HG03378 (cell line): ENCODE data around the gene PAQR4.

Source experiments
- ATAC-seq: cut with Tn5 transposase; IDR thresholded peaks from one replicate; pipeline ENCODE4 v1.9.1; 2021; ENCODE audit warnings: mild to moderate bottlenecking, moderate library complexity; ENCODE audit not compliant: unreplicated experiment

PAQR4 gene

DNA sequence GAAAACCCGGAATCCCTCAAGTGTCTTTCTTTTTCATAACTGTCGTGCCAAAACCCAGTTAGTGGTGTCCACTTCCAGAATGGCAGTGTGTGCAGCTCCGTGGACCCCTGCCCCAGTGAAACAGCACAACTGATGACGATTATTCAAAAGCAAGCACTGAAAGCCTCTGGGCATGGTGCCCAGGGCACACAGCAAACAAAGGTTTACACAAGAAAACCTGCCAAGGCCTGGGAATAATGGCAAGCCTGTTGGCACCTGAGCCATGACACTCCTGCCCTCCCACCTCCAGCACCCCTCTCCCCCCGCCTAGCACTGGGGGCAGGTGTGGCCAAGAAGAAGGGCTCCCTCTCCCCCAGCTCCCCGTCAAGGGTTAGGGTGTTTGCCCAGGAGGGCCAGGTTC is 8.3 kb downstream of the PAQR4 start:
- no peak for ATAC-seq

DNA sequence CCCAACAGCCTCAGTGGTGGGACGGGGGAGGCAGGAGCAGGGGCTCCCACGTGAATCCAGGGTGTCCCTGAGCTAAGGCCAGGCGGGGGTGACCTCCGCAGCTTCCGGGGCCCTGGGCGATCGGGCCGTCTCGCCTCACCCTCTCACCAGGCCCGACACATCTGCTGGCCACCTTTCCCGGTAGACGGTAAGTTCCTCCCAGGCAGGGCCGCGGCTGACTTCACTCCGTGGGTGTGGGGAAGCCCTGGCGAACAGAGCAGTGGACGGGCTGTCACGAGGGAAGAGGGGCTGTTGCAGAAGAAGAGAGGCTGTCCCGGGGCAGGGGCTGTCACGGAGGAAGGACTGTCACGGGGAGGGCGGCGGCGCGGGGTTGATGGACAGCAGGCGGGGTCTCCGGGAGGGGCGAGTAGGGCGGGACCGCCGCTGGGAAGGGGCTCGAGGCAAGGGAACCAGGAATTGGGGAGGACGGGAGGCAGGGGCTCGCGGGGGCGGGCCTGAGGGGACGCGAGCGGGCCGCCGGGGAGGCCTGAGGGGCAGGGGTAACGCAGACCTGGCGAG is 10.6 kb downstream of the PAQR4 start:
- ATAC-seq = no peak

DNA sequence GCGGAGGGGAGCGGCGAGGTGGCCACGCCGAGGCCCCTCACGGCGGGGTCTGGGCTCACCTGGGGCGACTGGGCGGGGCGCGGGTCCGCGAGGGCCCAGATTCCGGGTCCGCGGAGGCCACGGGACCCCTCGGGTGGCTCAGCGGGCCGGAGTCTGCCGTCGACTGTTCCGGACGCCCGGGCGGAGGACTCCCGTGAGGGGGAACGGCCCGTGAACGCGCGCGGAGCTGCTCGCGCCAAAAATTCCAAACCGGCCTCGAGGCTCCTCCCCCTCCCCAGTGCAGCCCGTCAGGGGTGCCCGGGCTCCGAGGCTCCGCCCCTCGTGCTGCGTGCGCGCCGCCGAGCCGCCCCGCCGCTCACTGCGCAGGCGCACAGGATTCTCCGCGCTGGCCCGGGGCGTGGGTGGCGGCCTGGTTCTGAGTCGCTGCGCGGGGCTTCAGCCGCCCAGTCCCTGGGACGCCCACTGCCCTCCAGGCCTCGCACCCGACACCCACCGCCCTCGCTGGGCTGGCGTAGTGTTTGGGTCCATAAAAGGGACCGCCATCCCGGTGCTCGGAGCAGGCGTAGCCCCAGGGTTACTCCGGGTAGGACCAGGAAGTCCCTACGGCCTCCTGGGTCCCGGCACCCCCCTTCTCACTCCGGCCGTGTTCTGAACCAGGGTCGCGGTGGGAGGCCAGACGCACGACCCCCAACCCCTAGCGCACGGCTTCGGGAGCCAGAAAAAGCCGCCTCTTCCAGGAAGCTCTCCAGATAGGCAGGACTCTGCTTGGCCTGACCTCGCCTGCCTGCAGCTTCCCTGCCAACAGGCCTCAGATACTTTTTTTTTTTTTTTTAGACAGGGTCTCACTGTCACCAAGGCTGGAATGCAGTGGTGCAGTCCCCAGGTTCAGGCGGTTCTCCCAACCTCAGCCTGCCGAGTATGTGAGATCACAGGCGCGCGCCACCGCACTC is 11.4 kb downstream of the PAQR4 start, which contains the start of gene PKMYT1:
Gene PKMYT1 (minus strand): TSS at position 220 of the 950 bp plus-strand sequence. CDS start 789 bp downstream, outside the sequence.
- peak; percentile 53 for ATAC-seq

DNA sequence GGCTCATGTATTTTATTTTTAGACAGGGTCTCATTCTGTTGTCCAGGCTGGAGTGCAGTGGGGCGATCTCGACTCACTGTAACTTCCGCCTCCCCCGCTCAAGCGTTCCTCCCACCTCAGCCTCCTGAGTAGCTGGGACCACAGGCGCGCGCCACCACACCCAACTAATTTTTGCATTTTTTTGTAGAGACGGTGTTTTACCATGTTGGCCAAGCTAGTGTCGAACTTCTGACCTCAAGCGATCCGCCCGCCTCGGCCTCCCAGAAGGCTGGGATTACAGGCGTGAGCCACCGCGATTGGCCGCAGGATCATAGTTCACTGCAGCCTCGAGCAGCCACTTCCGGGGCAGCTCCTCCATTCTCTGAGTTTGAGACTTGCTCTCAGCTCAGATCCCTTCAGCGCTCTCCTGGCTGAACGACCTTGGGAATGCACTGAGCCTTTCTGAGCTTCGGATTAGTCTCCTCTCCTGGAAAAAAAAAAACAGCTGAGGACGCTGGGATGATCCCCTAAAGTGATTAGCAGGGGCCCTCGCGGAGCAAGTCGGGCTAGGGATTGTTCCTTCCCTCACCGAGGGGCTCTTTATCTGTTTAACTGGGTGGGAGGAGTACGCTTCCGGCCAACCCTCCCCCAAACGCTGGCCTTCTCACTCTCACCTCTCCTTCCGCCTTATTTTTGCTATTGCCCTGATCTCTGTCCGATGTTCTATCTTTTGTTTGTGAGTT is 12.2 kb downstream of the PAQR4 start:
- no peak for ATAC-seq

DNA sequence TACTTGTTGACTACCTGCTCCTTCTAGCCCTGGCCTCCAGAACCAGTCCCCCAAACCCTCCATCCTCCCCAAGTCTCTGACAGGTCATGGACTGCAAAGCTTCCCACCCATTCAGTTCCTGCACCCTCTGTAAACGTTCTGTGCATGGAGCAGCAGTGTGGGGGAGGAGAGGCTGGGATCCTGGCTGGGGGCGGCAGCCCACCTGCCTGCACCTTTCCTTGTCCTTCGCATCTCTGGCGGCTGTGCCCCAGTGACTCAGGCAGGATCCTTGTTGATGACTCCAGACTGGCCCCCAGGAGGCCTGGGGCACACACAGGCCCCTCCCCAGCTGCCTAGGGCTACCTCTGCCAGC is 12.7 kb downstream of the PAQR4 start:
- no peak for ATAC-seq

DNA sequence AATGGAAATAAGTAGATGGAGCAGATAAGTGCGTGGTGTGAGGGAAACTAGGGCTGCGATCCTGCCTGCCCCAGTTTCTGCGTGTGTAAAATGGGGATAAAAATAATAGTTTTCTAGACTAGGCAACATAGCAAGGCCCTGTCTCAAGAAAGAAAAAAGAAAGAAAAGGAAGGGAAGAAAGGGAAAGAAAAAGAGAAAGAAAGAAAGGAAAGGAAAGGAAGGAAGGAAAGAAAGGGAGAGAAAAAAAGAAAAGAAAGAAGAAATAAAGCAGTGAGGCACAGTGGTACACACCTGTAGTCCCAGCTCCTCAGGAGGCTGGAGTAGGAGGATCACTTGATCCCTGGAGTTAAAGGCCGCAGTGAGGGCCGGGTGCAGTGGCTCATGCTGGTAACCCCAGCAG is 13.3 kb downstream of the PAQR4 start:
- ATAC-seq = no peak

DNA sequence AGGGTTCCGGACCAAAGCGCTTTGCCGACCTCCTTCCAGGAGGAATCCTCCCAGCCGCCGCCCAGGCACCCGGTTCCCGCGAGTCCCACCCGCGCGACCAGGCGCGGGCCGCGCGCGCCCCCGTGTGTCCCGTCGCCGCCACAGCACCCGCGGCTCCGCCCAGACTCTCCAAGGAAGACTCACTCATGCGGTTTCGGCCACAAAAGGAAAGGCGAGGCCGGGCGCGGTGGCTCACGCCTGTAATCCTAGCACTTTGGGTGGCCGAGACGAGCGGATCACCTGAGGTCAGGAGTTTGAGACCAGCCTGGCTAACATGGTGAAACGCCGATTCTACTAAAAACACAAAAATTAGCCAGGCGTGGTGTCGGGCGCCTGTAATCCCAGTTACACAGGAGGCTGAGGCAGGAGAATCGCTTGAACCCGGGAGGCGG is 14.6 kb downstream of the PAQR4 start:
- no peak for ATAC-seq

DNA sequence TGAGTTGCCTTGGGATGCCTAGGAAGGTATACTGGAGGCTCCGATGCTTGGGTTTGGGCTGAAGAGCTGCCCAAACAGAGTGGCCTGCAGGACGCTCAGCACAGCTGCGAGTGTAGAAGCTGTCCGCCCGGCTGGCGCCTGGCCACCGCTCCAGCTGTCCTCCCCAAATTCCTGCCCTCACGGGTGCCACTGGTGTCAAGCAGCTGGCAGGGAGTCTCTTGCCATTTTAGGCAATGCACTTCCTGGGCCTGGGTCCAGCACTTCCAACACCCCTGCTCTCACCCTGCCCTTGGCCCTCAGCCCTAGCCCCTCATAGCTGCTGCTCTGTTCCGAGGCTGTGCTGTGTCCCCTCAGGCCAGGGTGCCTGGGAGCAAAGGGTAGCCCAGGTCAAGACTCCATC is 16.3 kb downstream of the PAQR4 start:
- ATAC-seq = no peak

DNA sequence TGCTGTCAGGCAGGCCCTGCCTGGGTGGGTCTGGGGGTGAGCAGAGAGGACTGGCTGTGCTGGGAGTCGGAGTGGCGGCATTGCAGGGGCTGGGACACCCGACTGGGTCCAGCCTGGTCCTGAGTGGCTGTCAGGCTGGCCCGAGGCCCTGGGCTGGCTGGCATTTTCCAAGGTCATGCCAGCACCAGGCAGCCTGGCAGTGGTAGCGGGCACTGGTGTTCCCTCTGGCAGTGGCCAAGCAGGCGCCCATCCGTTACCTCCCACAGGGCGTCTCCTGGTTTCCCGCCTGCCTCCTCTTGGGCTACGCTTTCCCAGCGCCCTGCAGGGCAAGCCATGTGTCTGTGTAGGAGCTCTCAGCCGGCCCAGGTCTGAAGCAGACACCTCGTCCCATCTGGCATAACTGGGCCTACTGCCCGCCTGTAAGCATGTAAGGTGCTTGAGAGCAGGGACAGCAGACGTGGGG is 16.8 kb downstream of the PAQR4 start:
- no peak for ATAC-seq

DNA sequence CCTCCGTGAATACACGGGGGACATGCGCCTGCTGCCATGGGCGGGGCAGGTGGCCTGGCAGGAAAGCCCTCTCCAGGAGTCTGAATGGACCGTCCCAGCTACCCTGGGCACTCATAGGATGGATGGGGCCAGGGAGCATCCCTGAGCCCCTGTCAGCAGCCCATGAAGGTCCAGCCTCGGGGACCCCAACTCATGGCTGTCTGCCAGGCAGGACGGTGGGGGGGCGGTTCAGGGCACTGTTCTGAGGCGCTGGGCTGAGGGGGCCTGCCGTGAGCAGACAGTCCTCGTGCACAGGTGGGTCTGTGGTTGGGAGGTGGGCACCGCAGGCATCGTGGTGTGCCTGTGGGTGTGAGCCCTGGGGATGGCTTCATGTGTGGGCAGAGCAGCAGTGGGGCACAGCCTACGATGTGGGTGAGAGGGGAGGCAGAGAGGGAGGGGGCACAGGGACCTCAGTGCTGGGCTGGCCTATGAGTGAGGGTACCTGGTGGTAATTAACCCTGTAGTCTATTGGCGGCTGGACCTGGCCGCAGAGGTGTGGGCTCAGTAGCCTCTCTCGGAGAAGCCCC is 17.6 kb downstream of the PAQR4 start:
- ATAC-seq = no peak

DNA sequence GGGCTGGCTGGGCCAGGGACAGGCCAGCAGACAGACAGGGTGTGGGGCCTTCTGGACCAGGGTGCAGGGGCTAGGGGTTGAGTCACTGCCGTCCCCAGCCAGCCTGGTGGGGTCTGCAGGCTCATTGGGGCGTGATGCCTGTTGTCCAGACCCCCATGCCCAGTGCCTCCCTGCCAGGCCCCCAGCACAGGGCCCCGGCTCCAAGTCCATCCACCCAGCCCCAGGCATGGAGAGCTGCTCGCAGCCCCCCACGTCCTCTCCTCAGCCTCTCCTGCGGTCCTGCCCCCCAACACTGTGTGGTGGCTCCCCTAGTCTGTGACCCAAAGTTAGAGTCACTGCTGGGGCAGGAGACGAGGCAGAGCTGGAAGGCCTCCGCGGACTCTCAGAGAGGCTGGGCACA is 18.1 kb downstream of the PAQR4 start:
- ATAC-seq = no peak

DNA sequence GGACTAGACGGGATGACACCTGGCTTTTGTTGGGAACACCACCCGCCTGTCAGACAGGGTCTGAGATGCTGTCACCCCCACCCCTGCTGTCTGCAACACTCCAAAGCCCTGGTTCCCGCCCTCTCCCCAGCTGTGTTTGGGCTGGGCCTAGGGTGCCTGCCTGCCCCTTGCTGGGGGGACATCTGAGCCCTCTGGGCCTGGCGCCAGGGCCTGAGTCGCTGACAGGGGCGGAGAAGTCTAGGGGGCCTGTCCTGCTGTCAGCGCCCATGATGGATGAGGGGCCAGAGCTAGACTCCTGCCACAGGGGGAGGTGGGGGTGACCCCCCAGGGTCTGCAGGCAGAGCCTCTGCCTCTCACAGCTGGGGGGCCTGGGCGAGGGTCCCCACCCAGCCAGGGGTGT is 18.7 kb downstream of the PAQR4 start:
- no peak for ATAC-seq

DNA sequence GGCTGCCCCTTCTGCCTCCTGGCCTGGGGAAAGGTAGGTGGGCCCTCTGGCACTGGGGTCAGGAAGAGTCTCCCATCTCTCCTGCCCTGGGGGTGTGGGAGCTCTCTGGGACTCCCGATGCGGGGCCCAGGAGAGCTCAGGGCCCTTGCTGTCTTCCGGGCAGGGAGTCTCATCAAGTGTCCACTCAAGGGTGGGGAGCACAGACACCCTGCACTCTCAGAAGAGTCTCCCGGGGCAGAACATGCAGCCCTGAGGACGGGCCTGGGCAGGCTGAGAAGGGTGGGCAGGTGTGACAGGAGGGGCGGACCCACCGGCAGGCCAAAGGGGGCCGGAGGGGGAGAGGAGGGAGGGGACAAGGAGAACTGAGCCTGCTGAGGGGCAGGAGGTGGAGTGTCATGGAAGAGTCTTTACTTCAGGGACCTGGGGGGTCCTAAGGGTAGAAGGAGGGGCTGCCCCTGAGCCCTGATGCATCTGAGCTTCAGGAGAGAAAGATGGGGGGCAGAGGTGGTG is 19.5 kb downstream of the PAQR4 start:
- no peak for ATAC-seq

DNA sequence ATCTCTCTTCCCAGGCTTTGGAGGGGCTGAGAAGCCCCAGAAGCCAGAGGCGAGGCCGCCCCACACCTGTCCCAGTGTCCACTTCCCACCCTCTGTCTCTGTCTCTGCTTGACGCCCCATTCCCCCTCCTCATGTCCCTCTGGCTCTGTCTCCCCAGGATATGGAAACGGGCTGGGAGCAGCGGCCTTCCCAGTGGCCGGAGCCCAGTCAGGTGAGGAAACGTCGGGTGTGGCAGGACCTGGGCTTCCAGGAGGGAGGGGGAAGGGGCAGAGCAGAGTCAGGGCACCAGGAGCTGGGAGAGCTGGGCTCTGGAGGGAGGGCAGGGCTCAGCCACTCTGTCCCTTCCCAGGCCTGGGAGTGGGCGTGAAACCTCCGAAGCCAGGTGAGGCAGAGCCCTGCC is 21.7 kb downstream of the PAQR4 start:
- ATAC-seq = no peak

DNA sequence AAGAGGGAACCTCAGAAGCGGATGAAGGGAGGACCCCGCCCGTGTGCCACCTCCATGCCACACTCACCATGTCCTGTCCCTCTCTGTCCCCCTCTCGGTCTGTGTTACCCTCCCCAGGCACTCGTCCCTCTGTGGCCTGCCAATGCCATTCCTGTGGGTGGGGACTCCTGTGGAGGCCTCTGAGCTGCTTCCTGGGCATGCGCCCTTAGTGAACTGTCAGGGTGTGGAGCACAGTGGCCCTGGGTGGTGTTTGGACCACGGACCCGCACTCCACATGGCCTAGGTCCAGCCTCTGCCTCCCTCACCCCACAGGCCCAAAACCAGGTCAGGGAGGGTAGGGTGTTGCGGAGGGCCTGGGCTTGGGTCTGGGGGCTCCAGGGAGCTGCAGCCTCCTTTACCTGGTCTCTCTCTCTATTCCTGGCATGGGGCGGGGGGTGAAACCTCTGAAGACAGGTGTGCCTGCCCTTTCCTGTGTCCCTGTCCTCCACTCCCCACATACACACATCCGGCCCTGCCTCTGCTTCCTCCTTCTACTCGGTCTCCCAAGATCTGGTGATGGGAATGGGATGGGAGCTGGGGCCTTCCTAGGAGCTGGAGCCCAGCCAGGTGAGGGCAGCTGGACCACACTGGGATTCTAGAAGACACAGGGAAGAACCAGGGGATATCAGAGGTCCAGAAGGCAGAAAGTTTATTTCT is 22.6 kb downstream of the PAQR4 start:
- ATAC-seq = no peak

DNA sequence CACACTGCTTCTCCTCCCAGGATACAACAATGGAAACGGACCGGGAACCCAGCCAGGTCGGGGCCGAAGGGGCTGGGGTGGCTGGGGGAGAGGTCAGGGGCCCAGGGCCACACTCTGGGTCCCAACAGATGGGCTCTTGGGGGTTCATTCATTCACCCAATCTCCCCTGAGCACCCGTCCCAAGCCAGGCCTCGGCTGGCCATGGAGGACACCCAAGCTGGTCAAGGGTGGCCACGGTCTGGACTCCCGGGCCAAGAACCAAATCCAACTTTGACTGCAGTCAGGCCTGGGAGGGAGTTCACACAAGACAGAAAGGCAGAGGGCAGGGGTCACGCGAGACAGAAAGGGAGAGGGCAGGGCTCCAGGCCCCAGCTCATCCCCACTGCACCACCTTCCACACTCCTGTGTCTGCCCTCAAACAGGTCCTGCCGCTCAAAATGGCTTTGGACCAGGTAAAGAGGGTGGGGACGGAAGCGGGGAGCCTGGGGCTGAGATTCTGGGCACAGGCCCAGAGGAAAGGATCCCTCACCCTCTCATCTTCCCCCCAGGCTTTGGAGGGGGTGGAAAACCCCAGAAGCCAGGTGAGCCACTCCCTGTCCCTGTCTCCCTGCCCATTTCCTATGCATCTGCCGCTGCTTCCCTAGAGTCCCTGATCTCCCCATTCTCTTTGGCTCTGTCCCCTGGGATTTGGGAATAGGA is 23.4 kb downstream of the PAQR4 start:
- ATAC-seq = no peak

DNA sequence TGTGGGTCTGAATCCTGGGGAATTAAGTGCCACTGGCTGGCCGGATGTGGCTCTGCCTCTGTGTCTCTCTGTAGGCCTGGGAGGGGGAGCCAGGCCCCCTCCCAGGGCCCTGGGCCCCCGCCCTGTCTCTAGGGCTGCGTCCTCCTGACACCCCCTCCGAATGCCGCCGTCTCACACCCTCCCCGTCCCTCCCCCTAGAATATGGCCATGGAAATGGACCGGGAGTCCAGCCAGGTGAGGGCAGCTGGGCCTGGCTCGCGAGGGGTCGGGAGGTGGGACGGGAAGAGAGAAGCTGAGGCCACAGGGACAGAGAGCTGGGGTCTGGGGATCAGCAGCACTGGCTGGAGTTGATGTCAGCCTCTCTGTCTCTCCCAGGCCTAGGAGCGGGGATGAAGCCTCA is 27.1 kb downstream of the PAQR4 start:
- ATAC-seq = no peak

DNA sequence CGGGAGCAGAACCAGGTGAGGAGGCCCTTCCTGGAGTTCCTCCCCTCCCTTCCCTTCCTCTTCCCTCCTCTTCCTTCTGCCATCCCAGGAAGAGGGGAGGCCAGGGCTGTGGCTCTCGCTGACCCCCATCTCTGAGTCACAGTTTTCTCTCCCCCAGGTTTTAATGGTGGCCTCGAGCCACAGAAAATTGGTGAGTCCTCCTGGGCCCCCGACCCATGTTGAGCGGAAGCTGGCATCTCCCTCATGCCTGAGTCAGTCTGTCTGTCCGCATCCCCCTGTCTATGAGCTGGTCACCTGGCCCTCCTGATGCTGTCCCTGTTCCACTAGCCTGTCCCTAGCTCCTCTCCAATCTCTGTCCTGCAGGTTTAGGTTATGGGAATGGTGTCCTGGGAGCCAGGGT is 30.8 kb downstream of the PAQR4 start:
- no peak for ATAC-seq

DNA sequence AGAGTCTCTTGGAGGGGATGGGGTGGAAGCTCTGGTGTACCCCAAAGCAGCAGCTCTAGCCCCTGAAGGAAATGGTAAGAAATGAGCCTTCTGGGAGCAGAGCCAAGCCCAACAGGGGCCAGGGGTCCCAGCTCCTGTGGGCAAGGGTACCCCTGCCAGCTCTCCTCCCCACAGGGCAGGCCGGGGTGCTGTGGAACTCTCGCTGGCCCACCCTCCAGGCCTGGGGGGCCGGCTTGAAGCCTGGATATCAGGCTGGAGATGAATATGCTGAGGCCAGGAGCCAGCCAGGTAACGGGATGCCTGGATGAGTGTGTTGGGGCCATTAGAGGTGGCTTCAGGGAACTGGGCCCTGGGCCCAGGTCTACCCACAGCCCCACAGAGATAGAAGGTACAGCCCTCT is 31.4 kb downstream of the PAQR4 start:
- no peak for ATAC-seq

DNA sequence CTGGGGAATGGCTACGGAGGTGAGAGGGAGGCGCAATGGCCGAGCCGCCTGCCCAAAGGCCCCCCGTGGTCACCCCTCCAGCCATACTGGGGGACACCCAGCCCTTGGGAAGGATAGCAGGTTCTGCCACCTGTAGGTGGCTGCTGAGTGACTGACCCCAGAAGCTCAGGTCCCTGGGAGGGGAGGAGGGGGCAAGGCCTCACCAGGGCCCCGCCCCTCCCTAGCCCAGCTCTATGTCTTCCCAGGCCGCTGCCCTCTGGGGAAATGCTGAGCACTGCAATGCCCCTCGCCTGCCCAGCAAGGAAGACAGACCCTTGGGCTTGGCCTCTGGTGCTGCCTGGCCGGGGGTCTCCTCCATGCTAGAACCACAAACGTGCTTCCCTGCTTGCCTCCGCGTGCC is 32.2 kb downstream of the PAQR4 start:
- ATAC-seq = no peak
